Loucy (cell line): Measurements from ENCODE around the gene LARGE2.

Source experiments
- CTCF ChIP-seq: fragments of 200-600 bp; sonication (generic); conservative IDR thresholded peaks from 2 replicates; pipeline ENCODE4 v1.5.1; 2014; ENCODE audit warnings: mild to moderate bottlenecking, antibody characterized with exemption, low read length
- EZH2phosphoT487 ChIP-seq: fragments of 200-600 bp; IDR thresholded peaks from 2 replicates; pipeline ENCODE4 v1.6.1; 2018; ENCODE audit warnings: antibody characterized with exemption, mild to moderate bottlenecking, moderate library complexity, borderline replicate concordance

- no peak for TF ChIP-seq CTCF
- TF ChIP-seq EZH2phosphoT487: no peak
Measured at GRCh38 chr11:45928535-45929215, 6.2 kb downstream of the LARGE2 start.
